NCI-H526 (cell line): ENCODE data around the gene MKRN2.
"Not testable (repeated sequence)": the region's sequence is repeated elsewhere in the genome, so short reads cannot be mapped to it uniquely, and the experiment has no call there.

Source experiments
- DNase-seq, 2 experiments: peaks; one replicate each; lab custom pipeline; 2025; lab: John Stamatoyannopoulos, UW

The MKRN2 gene

DNA sequence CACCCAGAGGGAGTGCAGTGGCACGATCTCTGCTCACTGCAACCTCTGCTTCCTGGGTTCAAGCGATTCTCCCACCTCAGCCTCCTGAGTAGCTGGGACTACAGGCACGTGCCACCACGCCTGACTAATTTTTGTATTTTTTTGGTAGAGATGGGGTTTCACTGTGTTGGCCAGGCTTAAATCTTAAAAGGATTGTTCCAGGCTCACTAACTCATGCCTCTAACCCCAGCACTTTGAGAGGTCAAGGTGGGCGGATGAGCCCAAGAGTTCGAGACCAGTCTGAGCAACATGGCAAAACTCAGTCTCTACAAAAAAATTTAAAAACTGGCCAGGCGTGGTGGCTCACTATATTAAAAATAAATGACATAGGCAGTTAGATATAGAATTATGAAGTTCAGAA is 74.0 kb downstream of the MKRN2 start:
- not testable (repeated sequence) for DNase-seq

DNA sequence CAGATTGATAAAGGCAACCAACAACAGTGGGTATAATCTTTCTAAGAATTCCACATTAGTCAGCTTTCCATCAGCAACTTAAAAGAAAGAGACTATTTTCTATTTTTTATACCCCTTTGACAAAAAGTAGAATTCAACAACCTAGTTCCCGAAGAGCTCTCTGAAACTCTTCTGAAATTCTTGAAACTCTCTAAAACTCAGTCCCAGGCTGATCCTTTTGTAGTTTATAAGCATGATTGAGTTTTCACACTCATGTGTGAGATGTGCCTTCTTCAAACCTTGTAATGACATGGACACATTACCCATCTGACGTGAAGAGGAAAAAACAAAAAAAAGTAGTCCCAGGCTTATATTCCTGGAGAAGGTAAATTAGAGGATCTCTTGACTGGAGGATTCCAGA is 75.6 kb downstream of the MKRN2 start:
- DNase-seq = no peak

GRCh38 chr3:12633108-12633507 is 76.2 kb downstream of the MKRN2 start:
- no peak for DNase-seq
